Gastroesophageal sphincter (tissue), 3 donors: ENCODE results near the gene KAT7.

Experiments used
- CTCF ChIP-seq, 4 experiments: fragments of 200-600 bp in 2 of 4; fragments of 450-650 bp in 2 of 4; sonication (generic) in 1 of 4; IDR thresholded peaks; one replicate each; pipeline ENCODE4 v1.5.1; 2017 to 2019; ENCODE audit warnings: antibody characterized with exemption in 4 of 4, mild to moderate bottlenecking in 2 of 4, moderate library complexity in 2 of 4
- POLR2A ChIP-seq, 2 donors: fragments of 450-650 bp; IDR thresholded peaks; one replicate each; pipeline ENCODE4 v1.6.1; 2017; ENCODE audit warnings: antibody characterized with exemption in 2 of 2, mild to moderate bottlenecking in 2 of 2, moderate library complexity in 1 of 2

DNA sequence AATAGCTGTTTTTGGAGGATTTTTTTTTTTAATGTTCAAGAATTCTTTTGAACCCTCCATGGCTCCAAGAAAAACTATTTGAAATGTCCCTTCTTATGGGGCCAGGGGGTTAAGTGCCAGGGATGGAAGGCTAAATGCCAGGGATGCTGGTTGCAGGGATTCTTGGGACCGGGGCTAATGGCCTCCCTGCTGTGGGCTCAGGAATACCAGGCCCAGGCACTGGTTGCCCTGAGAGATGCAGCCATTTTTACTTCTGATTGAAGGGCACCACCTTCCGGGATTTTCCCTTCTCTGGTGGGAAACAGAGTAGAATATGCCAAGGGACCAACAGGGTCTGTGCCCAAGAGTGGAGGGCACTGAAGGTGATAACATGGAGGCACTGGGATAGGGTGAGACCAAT lies 10.9 kb upstream of the KAT7 start:
- TF ChIP-seq CTCF (IDR thresholded peaks at IDR 0.05) (no peak), POLR2A (IDR thresholded peaks at IDR 0.05) (no peak)
